H1 (cell line): ENCODE results near the gene GMEB1. TPM values are rescaled to one million over a fixed set of nuclear protein-coding genes. Genes with fewer than 3 reads are reported as not detected.

Experiments
- CTCF ChIA-PET: fragments of 300-600 bp; sonication (Branson Sonifier 250); formaldehyde crosslinking; loops from one replicate; lab custom pipeline; 2021; ENCODE audit not compliant: partially characterized antibody; lab: Charles Lee
- POLR2A ChIA-PET: fragments of 300-600 bp; sonication (Branson Sonifier 250); formaldehyde crosslinking; loops from one replicate; lab custom pipeline; 2021; ENCODE audit warnings: inconsistent platforms; ENCODE audit not compliant: partially characterized antibody; lab: Charles Lee
- DNase-seq, 2 experiments: peaks; one replicate each; pipeline versions ENCODE4 v3.0.0 to v3.0.0-alpha.2; 2010 to 2022; ENCODE audit warnings: low spot score in 2 of 2, low read depth in 1 of 2, mixed read lengths in 1 of 2
- FAIRE-seq: peaks from 2 replicates; lab custom pipeline; 2011; peaks lifted over from hg19 to GRCh38; lab: Jason Lieb, UNC
- H2AFZ ChIP-seq: 2 replicates; pipeline ENCODE4 v1.8.1; 2012; ENCODE audit warnings: low read length, inconsistent platforms
- H2AK5ac ChIP-seq: 2 replicates; pipeline ENCODE4 v1.6.1; 2013; ENCODE audit warnings: low read depth, low read length
- H2BK120ac ChIP-seq: replicated peaks from 2 replicates; pipeline ENCODE3; 2013; ENCODE audit warnings: low read depth, low read length, inconsistent platforms
- H2BK12ac ChIP-seq: 2 replicates; pipeline ENCODE4 v1.6.1; 2013; ENCODE audit warnings: low read depth, low read length
- H2BK15ac ChIP-seq: 2 replicates; pipeline ENCODE4 v1.6.1; 2013; ENCODE audit warnings: low read length
- H2BK20ac ChIP-seq: 2 replicates; pipeline ENCODE4 v1.6.1; 2013; ENCODE audit warnings: low read length
- H2BK5ac ChIP-seq: 2 replicates; pipeline ENCODE4 v1.6.1; 2013; ENCODE audit warnings: low read depth, low read length
- H3K14ac ChIP-seq: 2 replicates; pipeline ENCODE4 v1.6.1; 2013; ENCODE audit warnings: inconsistent platforms; ENCODE audit not compliant: insufficient read length
- H3K18ac ChIP-seq: 2 replicates; pipeline ENCODE4 v1.6.1; 2013; ENCODE audit warnings: low read length; ENCODE audit errors: extremely low read depth
- H3K23ac ChIP-seq: 2 replicates; pipeline ENCODE4 v1.6.1; 2013; ENCODE audit warnings: inconsistent platforms; ENCODE audit not compliant: insufficient read length
- H3K23me2 ChIP-seq: 2 replicates; pipeline ENCODE4 v1.6.1; 2013; ENCODE audit warnings: low read depth, low read length
- H3K27ac ChIP-seq: 2 replicates; pipeline ENCODE4 v1.6.1; 2011; ENCODE audit warnings: low read depth, low read length, inconsistent platforms
- H3K27me3 ChIP-seq, 4 experiments: replicated peaks in 1 of 4; 1 replicate in 1 of 4; 2 replicates in 3 of 4; pipeline versions ENCODE4 v1.6.1 to v1.8.1; 2011 to 2013; ENCODE audit warnings: low read length in 3 of 4, mild to moderate bottlenecking in 3 of 4, inconsistent platforms in 2 of 4, mixed read lengths in 2 of 4, moderate library complexity in 1 of 4; ENCODE audit not compliant: control insufficient read depth in 3 of 4, insufficient read depth in 3 of 4; ENCODE audit errors: extremely low read depth in 1 of 4
- H3K36me3 ChIP-seq, 4 experiments: 2 replicates each; pipeline versions ENCODE4 v1.6.1 to v1.8.1; 2011 to 2013; ENCODE audit warnings: mild to moderate bottlenecking in 4 of 4, low read length in 3 of 4, moderate library complexity in 2 of 4, control low read depth in 1 of 4, inconsistent platforms in 1 of 4; ENCODE audit not compliant: insufficient read depth in 4 of 4, control insufficient read depth in 2 of 4
- H3K4ac ChIP-seq: replicated peaks from 2 replicates; pipeline ENCODE3; 2013; ENCODE audit warnings: low read length, low read depth, mixed read lengths, inconsistent platforms; ENCODE audit not compliant: insufficient read length
- H3K4me1 ChIP-seq, 4 experiments: replicated peaks in 1 of 4; 1 replicate in 1 of 4; 2 replicates in 3 of 4; pipeline versions ENCODE4 v1.6.1 to v1.8.1; 2011 to 2013; ENCODE audit warnings: low read length in 3 of 4, inconsistent platforms in 2 of 4, mixed read lengths in 1 of 4; ENCODE audit not compliant: insufficient read depth in 4 of 4, control insufficient read depth in 3 of 4
- H3K4me2 ChIP-seq, 2 experiments: 2 replicates each; pipeline versions ENCODE4 v1.6.1 to v1.8.1; 2011 to 2013; ENCODE audit warnings: low read depth in 2 of 2, low read length in 2 of 2, control low read depth in 1 of 2, inconsistent platforms in 1 of 2, mild to moderate bottlenecking in 1 of 2; ENCODE audit not compliant: insufficient read depth in 1 of 2
- H3K4me3 ChIP-seq, 4 experiments: fragments of 200-600, 300-600 bp in 1 of 4; sonication (generic), shearing (Covaris generic), sonication (Bioruptor Twin) in 1 of 4; 2 replicates each; pipeline versions ENCODE4 v1.5.1 to v1.8.1; 2011 to 2016; ENCODE audit warnings: low read length in 4 of 4, low read depth in 3 of 4, control low read depth in 2 of 4, inconsistent platforms in 2 of 4, mild to moderate bottlenecking in 2 of 4, mixed read lengths in 1 of 4, moderate library complexity in 1 of 4; ENCODE audit not compliant: insufficient read depth in 2 of 4; ENCODE audit errors: extremely low read depth in 1 of 4
- H3K56ac ChIP-seq: replicated peaks from 2 replicates; pipeline ENCODE3; 2013; ENCODE audit warnings: low read depth, mild to moderate bottlenecking, mixed read lengths, low read length, inconsistent platforms; ENCODE audit not compliant: insufficient read length
- H3K79me1 ChIP-seq: 2 replicates; pipeline ENCODE4 v1.6.1; 2013; ENCODE audit warnings: low read depth, low read length, control low read depth
- H3K79me2 ChIP-seq, 2 experiments: 2 replicates each; pipeline versions ENCODE4 v1.6.1 to v1.8.1; 2012 to 2013; ENCODE audit warnings: low read length in 2 of 2, mild to moderate bottlenecking in 2 of 2, inconsistent platforms in 1 of 2; ENCODE audit not compliant: insufficient read depth in 2 of 2, control insufficient read depth in 1 of 2
- H3K9ac ChIP-seq, 4 experiments: replicated peaks in 1 of 4; 1 replicate in 1 of 4; 2 replicates in 3 of 4; pipeline versions ENCODE4 v1.6.1 to v1.8.1; 2011 to 2013; ENCODE audit warnings: low read depth in 3 of 4, low read length in 3 of 4, control low read depth in 2 of 4, mild to moderate bottlenecking in 2 of 4, moderate library complexity in 2 of 4, inconsistent platforms in 1 of 4; ENCODE audit errors: extremely low read depth in 1 of 4
- H3K9me3 ChIP-seq, 2 experiments: 2 replicates each; pipeline versions ENCODE4 v1.6.1 to v1.8.1; 2012 to 2013; ENCODE audit warnings: mild to moderate bottlenecking in 2 of 2, moderate library complexity in 2 of 2, control low read depth in 1 of 2, inconsistent platforms in 1 of 2, low read depth in 1 of 2, low read length in 1 of 2, mixed read lengths in 1 of 2; ENCODE audit not compliant: insufficient read depth in 2 of 2
- H4K20me1 ChIP-seq, 2 experiments: replicated peaks in 1 of 2; 2 replicates each; pipeline versions ENCODE3 to v1.8.1; 2011 to 2013; ENCODE audit warnings: inconsistent platforms in 2 of 2, low read length in 2 of 2, mild to moderate bottlenecking in 1 of 2; ENCODE audit not compliant: insufficient read depth in 2 of 2, control insufficient read depth in 1 of 2
- H4K5ac ChIP-seq: 2 replicates; pipeline ENCODE4 v1.6.1; 2013; ENCODE audit warnings: low read length, low read depth, mixed read lengths, inconsistent platforms; ENCODE audit not compliant: insufficient read length
- H4K8ac ChIP-seq: 2 replicates; pipeline ENCODE4 v1.8.0; 2013; ENCODE audit warnings: mild to moderate bottlenecking, moderate library complexity, low read length, inconsistent platforms; ENCODE audit not compliant: insufficient read depth; ENCODE audit errors: extremely low read depth
- H4K91ac ChIP-seq: replicated peaks from 2 replicates; pipeline ENCODE3; 2013; ENCODE audit warnings: low read length, mixed read lengths, inconsistent platforms; ENCODE audit not compliant: insufficient read length
- EZH2 ChIP-seq: fragments of 200-600 bp; sonication (generic); IDR thresholded peaks from 2 replicates; pipeline ENCODE4 v1.7.1; 2012; ENCODE audit warnings: low read depth, mild to moderate bottlenecking, moderate library complexity, low read length, inconsistent platforms; ENCODE audit not compliant: severe bottlenecking
- GABPA ChIP-seq: IDR thresholded peaks from 2 replicates; pipeline ENCODE4 v1.6.1; 2011; ENCODE audit warnings: mild to moderate bottlenecking, low read length, moderate library complexity, borderline replicate concordance; ENCODE audit not compliant: insufficient read depth
- HDAC2 ChIP-seq, 2 experiments: fragments of 300-600 bp in 1 of 2; sonication (generic) in 1 of 2; IDR thresholded peaks; 2 replicates each; pipeline ENCODE4 v1.6.1; 2011 to 2012; ENCODE audit warnings: low read depth in 2 of 2, low read length in 2 of 2, mild to moderate bottlenecking in 2 of 2, moderate library complexity in 2 of 2, borderline replicate concordance in 1 of 2, inconsistent platforms in 1 of 2
- KDM5A ChIP-seq: fragments of 200-600 bp; IDR thresholded peaks from 2 replicates; pipeline ENCODE4 v1.7.1; 2012; ENCODE audit warnings: mild to moderate bottlenecking, low read length, inconsistent platforms, mixed read lengths
- NANOG ChIP-seq: IDR thresholded peaks from 2 replicates; pipeline ENCODE4 v1.6.1; 2011; ENCODE audit warnings: low read length, low read depth, mild to moderate bottlenecking, inconsistent platforms; ENCODE audit not compliant: insufficient read depth, poor library complexity, severe bottlenecking
- POLR2AphosphoS5 ChIP-seq: IDR thresholded peaks from 2 replicates; pipeline ENCODE4 v1.6.1; 2011; ENCODE audit warnings: low read depth, low read length
- POU5F1 ChIP-seq: IDR thresholded peaks from 2 replicates; pipeline ENCODE4 v1.6.1; 2011; ENCODE audit warnings: low read depth, mild to moderate bottlenecking, low read length, moderate library complexity
- RBBP5 ChIP-seq: IDR thresholded peaks from 2 replicates; pipeline ENCODE4 v1.7.1; 2012; ENCODE audit warnings: low read depth, mild to moderate bottlenecking, inconsistent platforms, low read length, moderate library complexity, borderline replicate concordance
- RNF2 ChIP-seq: fragments of 200-900, 300-1000 bp; sonication (generic); IDR thresholded peaks from 2 replicates; pipeline ENCODE4 v1.7.1; 2016; ENCODE audit warnings: borderline replicate concordance, low read depth, mild to moderate bottlenecking, antibody characterized with exemption, low read length; ENCODE audit not compliant: poor library complexity, severe bottlenecking; ENCODE audit errors: missing control alignments
- TAF7 ChIP-seq: optimal IDR thresholded peaks from 2 replicates; pipeline ENCODE3; 2011; ENCODE audit warnings: low read depth, mild to moderate bottlenecking, inconsistent platforms, low read length, moderate library complexity, borderline replicate concordance
- WGBS, 2 experiments: shearing (Covaris generic) in 1 of 2; methylation state at CpG; one replicate each; pipeline versions ENCODE4 v1.1.6 to v1.1.7; 2013 to 2015; ENCODE audit warnings: low lambda C conversion rate in 2 of 2, mixed read lengths in 2 of 2, inconsistent platforms in 1 of 2, low coverage in 1 of 2, missing lambda C conversion rate in 1 of 2; ENCODE audit not compliant: insufficient replicate concordance in 2 of 2, insufficient coverage in 1 of 2, insufficient read length in 1 of 2; ENCODE audit errors: extremely low coverage in 1 of 2, missing lambda C conversion rate in 1 of 2; 5-methylcytosine and 5-hydroxymethylcytosine counted together
- polyA plus RNA-seq, 7 experiments: library from polyadenylated mRNA; depleted of rRNA in 3 of 7; stranded (reverse) in 5 of 7; unstranded in 2 of 7; fragments of >200 nt in 5 of 7; fragments of 200-250 nt in 2 of 7; gene quantifications; 1 replicate in 5 of 7; 2 replicates in 1 of 7; 4 replicates in 1 of 7; pipeline versions ENCODE4 v1.2.1 to v1.2.3, GENCODE V29; 2011 to 2013; ENCODE audit warnings: missing spikeins in 2 of 7, mixed read lengths in 2 of 7
- total RNA-seq: library from RNA; stranded (reverse); fragmentation: NEBNext Ultra II Directional; extraction: Animal tissue kit (Norgen Biotek cat#: 25700); gene quantifications from 2 replicates; pipeline ENCODE4 v1.2.1, GENCODE V29; 2021

GMEB1 gene
- total and polyA plus RNA-seq, 2 of the 8 experiments (the other 6 are each of a cell fraction or from before 2014, with no cell fraction given), result 13.3 to 26.2 TPM

GRCh38 chr1:28666806-28667205 lies 1.8 kb upstream of the GMEB1 start:
- no peak overlapping the region for H3K14ac ChIP-seq
- no peak overlapping the region for H2BK5ac ChIP-seq
- no peaks in the 10 kb centered on the region for H3K9me3 ChIP-seq
- H3K27ac ChIP-seq, result no peak overlapping the region
- no peak overlapping the region for H2AFZ ChIP-seq
- H2BK120ac ChIP-seq, result no peak overlapping the region
- H3K79me1 ChIP-seq, result no peaks in the 10 kb centered on the region
- H4K91ac ChIP-seq, result no peak overlapping the region
- no peak overlapping the region for H3K4me3 ChIP-seq
- H4K20me1 ChIP-seq, result no peaks in the 10 kb centered on the region
- H3K4me1 ChIP-seq, result peaks cover 4 to 15% (median 7%) of the 10 kb centered on the region in 4 experiments; a peak in 5 of 7 replicates
- WGBS, 2 experiments, result 90% methylated on average over 8 of the region's 12 CpGs; no CpG with 5 or more reads in 1 of the 2 experiments
- no peak overlapping the region for H2BK20ac ChIP-seq
- H3K56ac ChIP-seq, result no peak overlapping the region
- H3K4me2 ChIP-seq, result no peak overlapping the region
- ChIA-PET CTCF (interaction anchor here (1.2 to 4.1 kb wide), 3 partner anchors 26 to 210 kb away, joined by 4 to 12 read pairs (median 4); partner anchors contain the start of gene YTHDF2), POLR2A (interaction anchor here (1.1 to 6.0 kb wide), 4 partner anchors 12 to 69 kb away, joined by 3 to 56 read pairs (median 6); partner anchors contain the start of genes RNU11 and YTHDF2)
- H3K18ac ChIP-seq, result no peak overlapping the region
- no peak overlapping the region for H4K8ac ChIP-seq
- no peak overlapping the region for H3K9ac ChIP-seq
- H3K79me2 ChIP-seq, result peaks cover 0 to 21% of the 10 kb centered on the region in 2 experiments; a peak in 2 of 4 replicates
- no peak overlapping the region for H2AK5ac ChIP-seq
- no peak overlapping the region for H3K23ac ChIP-seq
- H4K5ac ChIP-seq, result no peak overlapping the region
- H3K36me3 ChIP-seq, result no peaks in the 10 kb centered on the region
- peaks cover 10% of the 10 kb centered on the region; the same call in 1 of the 2 replicates for H3K23me2 ChIP-seq
- no peak overlapping the region for H2BK15ac ChIP-seq
- H3K4ac ChIP-seq, result no peak overlapping the region
- FAIRE-seq (no peak), DNase-seq (no peak)
- no peak overlapping the region for H2BK12ac ChIP-seq
- no peaks in the 10 kb centered on the region for H3K27me3 ChIP-seq
- no peak for TF ChIP-seq TAF7
- no peak for TF ChIP-seq RNF2
- no peak for TF ChIP-seq POLR2AphosphoS5
- TF ChIP-seq RBBP5, result no peak
- TF ChIP-seq GABPA, result no peak
- no peak for TF ChIP-seq NANOG
- no peak for TF ChIP-seq EZH2
- no peak for TF ChIP-seq KDM5A
- TF ChIP-seq HDAC2 (IDR thresholded peaks at IDR 0.05; ENCODE audit: borderline replicate concordance in 1 of 2, low read depth in 2 of 2, low read length in 2 of 2), result no peak
- no peak for TF ChIP-seq POU5F1
